ENCODE measurements around the gene DPYSL4. TPM values are rescaled to one million over a fixed set of nuclear protein-coding genes. Genes with fewer than 3 reads are reported as not detected.

The DPYSL4 gene
- total and polyA plus RNA-seq, 2 experiments from 2014 or later: 2.1 TPM

DNA sequence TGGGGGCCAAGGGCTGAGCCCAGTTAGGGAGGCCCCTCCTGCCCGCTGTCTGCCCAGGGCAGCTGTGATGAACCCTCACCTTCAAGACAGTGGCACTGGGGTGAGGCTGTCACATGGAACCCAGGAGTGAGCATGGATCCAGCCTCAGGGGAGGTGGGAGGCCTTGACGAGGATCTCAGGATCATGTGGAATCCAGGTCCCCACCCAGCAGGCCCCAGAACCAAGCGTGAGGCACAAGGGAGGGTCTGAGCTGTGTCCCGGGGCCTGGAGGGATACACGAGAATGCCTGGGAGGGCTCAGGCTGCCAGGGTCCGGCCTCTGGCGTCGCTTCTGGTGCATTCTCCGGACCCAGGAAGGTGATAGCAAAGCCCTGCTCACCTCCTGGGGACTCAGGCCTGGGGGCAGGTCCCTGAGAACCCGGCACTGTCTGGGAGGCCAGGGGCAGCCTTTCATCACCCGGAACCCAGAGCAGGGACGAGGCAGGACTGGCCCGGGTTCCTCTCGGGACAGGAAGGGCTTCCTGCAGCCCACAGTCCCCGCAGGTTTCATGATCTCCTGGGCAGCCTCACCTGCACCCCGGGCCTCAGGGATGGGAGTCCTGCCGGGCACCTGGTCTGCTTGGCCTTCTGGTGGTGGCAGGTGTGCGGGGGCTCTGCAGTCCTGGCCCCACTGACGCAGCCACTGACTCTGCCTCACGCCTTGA, 17.5 kb downstream of the DPYSL4 start:
- Histone ChIP-seq H3F3A (ENCODE audit: insufficient read depth) (no peaks in the 10 kb centered on the region), H3K9ac (no peak overlapping the region), H3K9me3 (ENCODE audit: low read depth) (no peaks in the 10 kb centered on the region), H3K27me3 (replicated peaks; ENCODE audit: insufficient read depth) (no peaks in the 10 kb centered on the region), H2AFZ (no peak overlapping the region), H3K4me3 (no peak overlapping the region), H4K20me1 (ENCODE audit: insufficient read depth) (no peaks in the 10 kb centered on the region), H3K36me3 (ENCODE audit: low read depth) (no peaks in the 10 kb centered on the region), H3K79me2 (ENCODE audit: insufficient read depth) (no peaks in the 10 kb centered on the region), H3K4me1 (ENCODE audit: insufficient read depth) (no peaks in the 10 kb centered on the region), H3K9me2 (ENCODE audit: insufficient read depth) (no peaks in the 10 kb centered on the region), H3K4me2 (ENCODE audit: unreplicated experiment) (no peak overlapping the region), H3K27ac (no peak overlapping the region)
- 66 to 77% methylated on average over 18 to 20 of the region's 20 CpGs for WGBS, 2 experiments (ENCODE audit: low coverage in 1 of 2, low lambda C conversion rate in 2 of 2, missing lambda C conversion rate in 2 of 2)
- in situ Hi-C loops (cut with MboI): no loop called here
- TF ChIP-seq EZH2phosphoT487 (IDR thresholded peaks at IDR 0.05; ENCODE audit: insufficient read depth, low read depth): no peak
- TF ChIP-seq EZH2 (IDR thresholded peaks at IDR 0.05; ENCODE audit: insufficient read depth, poor library complexity, severe bottlenecking): no peak
- no peak for DNase-seq

DNA sequence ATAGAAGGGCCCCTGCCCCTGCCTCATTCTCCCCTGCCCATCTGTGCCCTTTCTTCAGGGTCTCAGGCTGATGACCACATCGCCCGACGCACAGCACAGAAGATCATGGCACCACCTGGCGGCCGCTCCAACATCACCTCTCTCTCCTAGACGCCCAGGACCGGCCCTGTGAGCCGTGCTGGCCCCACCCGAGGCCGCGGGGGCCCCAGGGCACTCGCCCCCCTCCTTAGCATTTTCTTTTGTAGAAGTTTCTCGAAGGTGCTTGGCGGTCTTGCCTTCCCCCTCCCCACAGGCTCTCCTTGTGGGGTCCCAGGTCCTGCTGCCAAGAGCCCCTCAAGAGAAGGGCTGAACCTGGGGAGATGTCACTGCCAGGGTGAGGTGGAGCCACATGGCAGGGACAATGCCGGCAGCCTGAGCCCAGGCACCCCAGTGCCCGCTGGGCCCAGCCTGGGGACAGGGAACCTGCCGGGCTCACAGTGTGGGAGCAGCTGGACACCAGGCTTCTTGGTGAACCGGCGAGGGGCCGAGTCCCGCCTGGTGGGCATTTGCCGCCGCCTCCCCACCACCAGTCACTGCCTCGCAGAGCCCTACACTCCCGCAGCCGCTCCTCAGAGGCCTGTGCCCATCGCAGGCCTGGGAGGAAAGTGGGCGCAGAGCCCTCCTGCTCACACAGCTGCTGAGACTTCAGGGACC, 18.2 kb downstream of the DPYSL4 start:
- Histone ChIP-seq H3F3A (ENCODE audit: insufficient read depth) (no peaks in the 10 kb centered on the region), H3K79me2 (ENCODE audit: insufficient read depth) (no peaks in the 10 kb centered on the region), H3K27ac (no peak overlapping the region), H3K27me3 (replicated peaks; ENCODE audit: insufficient read depth) (no peaks in the 10 kb centered on the region), H4K20me1 (ENCODE audit: insufficient read depth) (no peaks in the 10 kb centered on the region), H2AFZ (no peak overlapping the region), H3K9me2 (ENCODE audit: insufficient read depth) (no peaks in the 10 kb centered on the region), H3K4me1 (ENCODE audit: insufficient read depth) (no peaks in the 10 kb centered on the region), H3K4me3 (no peak overlapping the region), H3K4me2 (ENCODE audit: unreplicated experiment) (no peak overlapping the region), H3K36me3 (ENCODE audit: low read depth) (no peaks in the 10 kb centered on the region), H3K9me3 (ENCODE audit: low read depth) (no peaks in the 10 kb centered on the region), H3K9ac (no peak overlapping the region)
- TF ChIP-seq EZH2 (IDR thresholded peaks at IDR 0.05; ENCODE audit: insufficient read depth, poor library complexity, severe bottlenecking): no peak
- no peak for TF ChIP-seq EZH2phosphoT487 (IDR thresholded peaks at IDR 0.05; ENCODE audit: insufficient read depth, low read depth)
- WGBS, 2 experiments (ENCODE audit: low coverage in 1 of 2, low lambda C conversion rate in 2 of 2, missing lambda C conversion rate in 2 of 2): 85 to 92% methylated on average over 22 to 27 of the region's 28 CpGs
- in situ Hi-C loops (cut with MboI): no loop called here
- no peak for DNase-seq

DNA sequence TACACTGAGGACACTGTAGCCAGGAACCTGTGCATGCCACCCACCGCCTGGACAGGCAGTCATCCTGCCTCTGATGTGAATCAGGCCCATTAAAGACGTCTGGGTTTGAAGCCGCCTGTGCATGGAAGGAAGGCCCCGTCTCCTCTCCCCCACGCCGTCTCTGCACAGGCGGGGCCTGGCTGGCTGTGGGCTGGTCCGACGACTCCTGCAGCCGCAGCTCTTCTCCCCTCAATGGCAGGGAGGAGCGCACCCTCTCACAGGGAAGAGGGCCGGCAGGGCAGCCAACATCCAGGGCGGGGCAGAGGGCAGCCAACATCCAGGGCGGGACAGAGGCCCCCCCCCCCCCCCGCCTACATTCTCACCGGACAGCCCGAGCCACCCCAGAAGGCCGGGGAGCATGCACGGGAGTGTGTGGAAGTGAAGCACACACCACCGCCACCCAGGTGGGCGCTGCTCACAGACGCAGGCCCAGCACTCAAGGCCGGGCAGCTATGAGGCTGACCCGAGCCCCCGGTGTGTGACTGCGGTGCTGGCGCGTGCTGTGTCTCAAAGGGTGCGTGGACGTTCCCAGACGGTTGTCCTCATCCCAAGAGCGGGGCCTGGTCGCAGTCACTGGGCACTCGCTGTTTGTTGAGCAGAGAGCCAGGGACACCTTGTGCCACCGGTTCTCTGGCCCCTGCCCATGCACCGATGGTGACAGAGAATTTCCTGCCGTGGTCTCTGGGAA, 19.1 kb downstream of the DPYSL4 start:
- Histone ChIP-seq H3K9ac (no peak overlapping the region), H3K79me2 (ENCODE audit: insufficient read depth) (no peaks in the 10 kb centered on the region), H3K4me3 (no peak overlapping the region), H2AFZ (no peak overlapping the region), H3K27me3 (replicated peaks; ENCODE audit: insufficient read depth) (no peaks in the 10 kb centered on the region), H3K36me3 (ENCODE audit: low read depth) (no peaks in the 10 kb centered on the region), H3K4me1 (ENCODE audit: insufficient read depth) (no peaks in the 10 kb centered on the region), H3K9me3 (ENCODE audit: low read depth) (no peaks in the 10 kb centered on the region), H4K20me1 (ENCODE audit: insufficient read depth) (no peaks in the 10 kb centered on the region), H3K4me2 (ENCODE audit: unreplicated experiment) (no peak overlapping the region), H3F3A (ENCODE audit: insufficient read depth) (no peaks in the 10 kb centered on the region), H3K27ac (no peak overlapping the region), H3K9me2 (ENCODE audit: insufficient read depth) (no peaks in the 10 kb centered on the region)
- in situ Hi-C loops (cut with MboI): no loop called here
- TF ChIP-seq EZH2phosphoT487 (IDR thresholded peaks at IDR 0.05; ENCODE audit: insufficient read depth, low read depth) (no peak), EZH2 (IDR thresholded peaks at IDR 0.05; ENCODE audit: insufficient read depth, poor library complexity, severe bottlenecking) (no peak)
- WGBS, 2 experiments (ENCODE audit: low coverage in 1 of 2, low lambda C conversion rate in 2 of 2, missing lambda C conversion rate in 2 of 2): 73 to 87% methylated on average over 27 to 35 of the region's 37 CpGs
- no peak for DNase-seq

DNA sequence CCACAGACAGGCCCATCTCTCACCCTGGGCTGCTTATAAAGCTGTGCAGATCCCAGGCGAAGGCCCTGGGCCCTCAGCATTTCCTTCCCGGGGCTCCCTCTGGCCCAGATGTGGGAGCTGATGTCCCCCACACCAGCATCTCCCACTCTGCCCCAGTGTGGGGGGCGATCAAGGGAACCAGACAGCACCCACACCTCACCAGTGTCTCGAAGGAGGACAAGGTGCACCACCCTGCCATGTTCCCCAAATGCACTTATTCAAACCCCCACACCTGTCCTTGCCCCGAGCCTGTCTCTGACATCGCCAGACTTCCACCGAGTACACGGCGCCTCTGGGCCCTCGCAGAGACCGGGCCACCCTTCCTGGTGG, 19.6 kb downstream of the DPYSL4 start:
- Histone ChIP-seq H4K20me1 (ENCODE audit: insufficient read depth) (no peaks in the 10 kb centered on the region), H3F3A (ENCODE audit: insufficient read depth) (no peaks in the 10 kb centered on the region), H2AFZ (no peak overlapping the region), H3K27ac (no peak overlapping the region), H3K4me2 (ENCODE audit: unreplicated experiment) (no peak overlapping the region), H3K9me3 (ENCODE audit: low read depth) (no peaks in the 10 kb centered on the region), H3K9ac (no peak overlapping the region), H3K9me2 (ENCODE audit: insufficient read depth) (no peaks in the 10 kb centered on the region), H3K27me3 (replicated peaks; ENCODE audit: insufficient read depth) (no peaks in the 10 kb centered on the region), H3K36me3 (ENCODE audit: low read depth) (no peaks in the 10 kb centered on the region), H3K4me1 (ENCODE audit: insufficient read depth) (no peaks in the 10 kb centered on the region), H3K79me2 (ENCODE audit: insufficient read depth) (no peaks in the 10 kb centered on the region), H3K4me3 (no peak overlapping the region)
- TF ChIP-seq EZH2phosphoT487 (IDR thresholded peaks at IDR 0.05; ENCODE audit: insufficient read depth, low read depth): no peak
- TF ChIP-seq EZH2 (IDR thresholded peaks at IDR 0.05; ENCODE audit: insufficient read depth, poor library complexity, severe bottlenecking): no peak
- DNase-seq: no peak
- in situ Hi-C loops (cut with MboI): no loop called here
- 81 to 82% methylated on average over 11 of the region's 11 CpGs for WGBS, 2 experiments (ENCODE audit: low coverage in 1 of 2, low lambda C conversion rate in 2 of 2, missing lambda C conversion rate in 2 of 2)

Data from GM23248 (cell line).